K562 (cell line): ENCODE data around the gene DEDD2. TPM values are rescaled to one million over a fixed set of nuclear protein-coding genes. Genes with fewer than 3 reads are reported as not detected.
A peak's percentile ranks its signal among the peaks of the same experiment; 100 is the strongest.

Source experiments
- CREB3L1 ChIP-seq: fragments of 450-650 bp; IDR thresholded peaks from 2 replicates; pipeline ENCODE4 v1.6.1; 2014; ENCODE audit warnings: low read depth, mild to moderate bottlenecking, moderate library complexity, borderline replicate concordance
- E2F6 ChIP-seq, 2 experiments: IDR thresholded peaks; 2 replicates each; pipeline ENCODE4 v1.6.1; 2011; ENCODE audit warnings: borderline replicate concordance in 1 of 2, control low read depth in 1 of 2, low read depth in 1 of 2, low read length in 1 of 2, mild to moderate bottlenecking in 1 of 2, mixed read lengths in 1 of 2, moderate library complexity in 1 of 2; ENCODE audit not compliant: insufficient read depth in 1 of 2, insufficient read length in 1 of 2, poor library complexity in 1 of 2, severe bottlenecking in 1 of 2; ENCODE audit errors: extremely low read depth in 1 of 2
- EHMT2 ChIP-seq: fragments of 450-650 bp; IDR thresholded peaks from 2 replicates; pipeline ENCODE4 v1.6.1; 2018; ENCODE audit warnings: antibody characterized with exemption
- FOS ChIP-seq: IDR thresholded peaks from 3 replicates; pipeline ENCODE4 v1.6.1; 2011; ENCODE audit not compliant: insufficient read length; ENCODE audit errors: extremely low read depth
- JUND ChIP-seq, 2 experiments: IDR thresholded peaks; 2 replicates in 1 of 2; 3 replicates in 1 of 2; pipeline ENCODE4 v1.6.1; 2011; ENCODE audit warnings: borderline replicate concordance in 2 of 2, low read depth in 2 of 2, low read length in 2 of 2, improper control_type of control experiment in 1 of 2, missing biosample characterization in 1 of 2, missing genetic modification characterization in 1 of 2, missing genetic modification reagents in 1 of 2
- KDM5B ChIP-seq: fragments of 200-600 bp; sonication (generic); IDR thresholded peaks from 2 replicates; pipeline ENCODE4 v1.6.1; 2012; ENCODE audit warnings: low read depth, mild to moderate bottlenecking, moderate library complexity, low read length, control low read depth, inconsistent platforms; ENCODE audit not compliant: insufficient replicate concordance
- NFATC3 ChIP-seq: fragments of 450-650 bp; IDR thresholded peaks from 2 replicates; pipeline ENCODE4 v1.6.1; 2017; ENCODE audit warnings: mild to moderate bottlenecking
- OTX1 ChIP-seq: fragments of 450-650 bp; formaldehyde crosslinking; IDR thresholded peaks from 2 replicates; pipeline ENCODE4 v1.4.0; 2022; ENCODE audit warnings: mild to moderate bottlenecking
- PRDM10 ChIP-seq: fragments of 450-650 bp; IDR thresholded peaks from 2 replicates; pipeline ENCODE4 v1.6.1; 2018; ENCODE audit not compliant: partially characterized antibody
- RAD21 ChIP-seq, 2 experiments: fragments of 250-450 bp in 1 of 2; fragments of 450-650 bp in 1 of 2; sonication (Bioruptor Pico) in 1 of 2; formaldehyde crosslinking in 1 of 2; IDR thresholded peaks in 1 of 2; conservative IDR thresholded peaks in 1 of 2; 2 replicates each; pipeline versions ENCODE4 v1.4.0 to v1.8.0; 2020 to 2022; ENCODE audit warnings: mild to moderate bottlenecking in 2 of 2, moderate library complexity in 1 of 2
- RBBP5 ChIP-seq: fragments of 200-600 bp; sonication (generic); IDR thresholded peaks from 2 replicates; pipeline ENCODE4 v1.6.1; 2012; ENCODE audit warnings: borderline replicate concordance, mild to moderate bottlenecking, low read length, control low read depth, inconsistent platforms; ENCODE audit not compliant: insufficient read depth, poor library complexity, severe bottlenecking
- RUNX1 ChIP-seq: sonication (generic); IDR thresholded peaks from 2 replicates; pipeline ENCODE4 v1.6.1; 2016; ENCODE audit warnings: antibody characterized with exemption, low read depth
- TARDBP ChIP-seq: fragments of 450-650 bp; IDR thresholded peaks from 2 replicates; pipeline ENCODE4 v1.6.1; 2016
- TEAD1 ChIP-seq, 2 experiments: fragments of 450-650 bp in 1 of 2; sonication (generic) in 1 of 2; formaldehyde crosslinking; IDR thresholded peaks; 2 replicates each; pipeline versions ENCODE4 v1.4.0 to v1.8.0; 2020 to 2022; ENCODE audit warnings: mild to moderate bottlenecking in 2 of 2, missing genetic modification reagents in 1 of 2
- TFAM ChIP-seq: fragments of 250-450 bp; sonication (Bioruptor Pico); conservative IDR thresholded peaks from 2 replicates; pipeline ENCODE4 v1.5.0; 2021; ENCODE audit warnings: mild to moderate bottlenecking, moderate library complexity
- ZNF12 ChIP-seq: sonication (generic); formaldehyde crosslinking; IDR thresholded peaks from 2 replicates; pipeline ENCODE4 v1.4.0; 2020; ENCODE audit warnings: mild to moderate bottlenecking, missing genetic modification reagents
- ZNF3 ChIP-seq: fragments of 250-450 bp; sonication (Bioruptor Pico); IDR thresholded peaks from 2 replicates; pipeline ENCODE4 v1.5.0; 2021; ENCODE audit warnings: mild to moderate bottlenecking, moderate library complexity
- ZNF347 ChIP-seq: fragments of 450-650 bp; formaldehyde crosslinking; IDR thresholded peaks from 2 replicates; pipeline ENCODE4 v1.4.0; 2020; ENCODE audit warnings: low read depth, mild to moderate bottlenecking, moderate library complexity
- ZNF780A ChIP-seq: fragments of 250-450 bp; sonication (Bioruptor Pico); IDR thresholded peaks from 2 replicates; pipeline ENCODE4 v1.5.0; 2021; ENCODE audit warnings: mild to moderate bottlenecking
- polyA plus RNA-seq, 8 experiments: library from polyadenylated mRNA; depleted of rRNA in 4 of 8; stranded (reverse) in 5 of 8; unstranded in 3 of 8; fragments of >200 nt; fragmentation: Nextera tagmentation in 2 of 8; fragmentation: Illumina TruSeq in 1 of 8; extraction: Ambion mirVana in 2 of 8; extraction: Trizol in 1 of 8; gene quantifications; 2 replicates each; pipeline versions ENCODE4 v1.2.1 to v1.2.3, GENCODE V29; 2011 to 2014; ENCODE audit warnings: inconsistent platforms in 1 of 8, missing spikeins in 1 of 8
- total RNA-seq, 7 experiments: library from RNA; depleted of rRNA in 6 of 7; stranded (reverse); fragments of >200 nt in 6 of 7; fragmentation: Illumina TruSeq in 2 of 7; extraction: Trizol in 2 of 7; gene quantifications; 2 replicates each; pipeline versions ENCODE4 v1.2.1 to v1.2.3, GENCODE V29; 2011 to 2021; ENCODE audit warnings: low replicate concordance in 1 of 7
- TF ChIP-seq, protein P1 (sequence below): fragments of 450-650 bp; formaldehyde crosslinking; IDR thresholded peaks from 2 replicates; pipeline ENCODE4 v1.4.0; 2020; ENCODE audit warnings: mild to moderate bottlenecking, moderate library complexity

The DEDD2 gene
- total and polyA plus RNA-seq, 9 of the 15 experiments (the other 6 are each of a cell fraction or from before 2014, with no cell fraction given), result 4.3 to 43.0 (median 29.2) TPM

DNA sequence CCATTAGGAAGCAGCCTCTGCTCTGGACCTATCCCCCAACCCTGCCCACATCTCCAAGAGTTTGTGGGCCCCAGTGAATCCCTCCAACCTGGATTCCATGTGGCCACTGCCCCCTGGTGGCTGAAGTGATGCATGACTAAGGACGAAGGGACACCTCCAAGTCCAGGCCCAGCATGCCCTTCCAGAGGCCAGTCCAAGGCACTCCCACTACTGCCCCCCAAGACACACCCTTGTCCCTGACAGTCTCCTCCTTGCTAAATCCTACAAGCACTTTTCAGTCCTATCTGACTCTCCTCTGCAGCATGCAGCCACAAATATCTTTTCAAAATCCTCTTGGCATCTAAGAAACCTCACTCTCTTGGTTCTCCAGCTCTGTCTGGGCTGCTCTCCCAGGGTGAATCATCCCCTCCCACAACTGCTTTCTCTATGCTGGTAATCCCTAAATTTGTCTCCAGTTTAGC is 33.0 kb downstream of the DEDD2 start (continued):
- TF ChIP-seq TFAM (CRISPR knock-in tag), result no peak
- no peak for TF ChIP-seq KDM5B
- no peak for TF ChIP-seq ZNF347 (CRISPR knock-in tag)
- TF ChIP-seq, protein P1, sequence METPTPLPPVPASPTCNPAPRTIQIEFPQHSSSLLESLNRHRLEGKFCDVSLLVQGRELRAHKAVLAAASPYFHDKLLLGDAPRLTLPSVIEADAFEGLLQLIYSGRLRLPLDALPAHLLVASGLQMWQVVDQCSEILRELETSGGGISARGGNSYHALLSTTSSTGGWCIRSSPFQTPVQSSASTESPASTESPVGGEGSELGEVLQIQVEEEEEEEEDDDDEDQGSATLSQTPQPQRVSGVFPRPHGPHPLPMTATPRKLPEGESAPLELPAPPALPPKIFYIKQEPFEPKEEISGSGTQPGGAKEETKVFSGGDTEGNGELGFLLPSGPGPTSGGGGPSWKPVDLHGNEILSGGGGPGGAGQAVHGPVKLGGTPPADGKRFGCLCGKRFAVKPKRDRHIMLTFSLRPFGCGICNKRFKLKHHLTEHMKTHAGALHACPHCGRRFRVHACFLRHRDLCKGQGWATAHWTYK (CRISPR knock-in tag), result no peak
- TF ChIP-seq E2F6 (IDR thresholded peaks at IDR 0.05; ENCODE audit: borderline replicate concordance in 1 of 2, extremely low read depth in 1 of 2, insufficient read depth in 1 of 2, insufficient read length in 1 of 2, low read depth in 1 of 2, low read length in 1 of 2, poor library complexity in 1 of 2, severe bottlenecking in 1 of 2), result peak in 1 of 2 experiments; percentile 17
- no peak for TF ChIP-seq RUNX1
- TF ChIP-seq FOS, result no peak
- TF ChIP-seq RBBP5, result no peak
- TF ChIP-seq CREB3L1, result no peak
- TF ChIP-seq TARDBP, result no peak
- no peak for TF ChIP-seq OTX1 (CRISPR knock-in tag)
- TF ChIP-seq EHMT2, result peak; percentile 49; the same call in 1 of the 2 replicates
- no peak for TF ChIP-seq NFATC3
- no peak for TF ChIP-seq ZNF3 (CRISPR knock-in tag)
- no peak for TF ChIP-seq PRDM10
- no peak for TF ChIP-seq ZNF12 (CRISPR knock-in tag)
- no peak for TF ChIP-seq ZNF780A (CRISPR knock-in tag)
- TF ChIP-seq TEAD1 (CRISPR knock-in tag; IDR thresholded peaks at IDR 0.05), result 0 out of 4 replicates have a peak, but pooled peaks of 1 of the 2 experiments have one; percentile 42
- TF ChIP-seq RAD21 (CRISPR knock-in tag; conservative IDR thresholded peaks at IDR 0.05 in 1 of 2, IDR thresholded peaks at IDR 0.05 in 1 of 2), result peak; percentile 58 to 80
- 0 out of 2 replicates have a peak, but pooled peaks have one; percentile 31 for TF ChIP-seq JUND (IDR thresholded peaks at IDR 0.05; ENCODE audit: borderline replicate concordance, low read depth, low read length)
- TF ChIP-seq JUND (tag; IDR thresholded peaks at IDR 0.05; ENCODE audit: borderline replicate concordance, low read depth, low read length), result peak; percentile 33; the same call in 1 of the 3 replicates
